Endothelial cell of umbilical vein (primary cell): ENCODE results near the gene OPCML.

Experiments
- EZH2 ChIP-seq: IDR thresholded peaks from 2 replicates; pipeline ENCODE4 v1.6.1; 2012; ENCODE audit warnings: borderline replicate concordance, low read depth, mild to moderate bottlenecking, moderate library complexity, low read length, inconsistent platforms; ENCODE audit not compliant: severe bottlenecking
- FOS ChIP-seq: IDR thresholded peaks from 2 replicates; pipeline ENCODE4 v1.6.1; 2011; ENCODE audit warnings: mild to moderate bottlenecking, low read length, moderate library complexity, borderline replicate concordance; ENCODE audit not compliant: insufficient read depth
- JUN ChIP-seq: IDR thresholded peaks from 2 replicates; pipeline ENCODE4 v1.6.1; 2011; ENCODE audit warnings: borderline replicate concordance, low read depth; ENCODE audit not compliant: insufficient read length, insufficient read depth
- MYC ChIP-seq: IDR thresholded peaks from one replicate; pipeline ENCODE4 v1.6.1; 2011; ENCODE audit warnings: mild to moderate bottlenecking, low read depth, low read length
- POLR2A ChIP-seq: IDR thresholded peaks from 2 replicates; pipeline ENCODE4 v1.6.1; 2012; ENCODE audit warnings: low read depth, mild to moderate bottlenecking, control low read depth, low read length
- POLR2AphosphoS5 ChIP-seq: IDR thresholded peaks from 2 replicates; pipeline ENCODE4 v1.6.1; 2012; ENCODE audit warnings: low read depth, mild to moderate bottlenecking, control low read depth, low read length, moderate library complexity; ENCODE audit not compliant: insufficient read depth
- TF ChIP-seq, protein P1 (sequence below), 2 donors: IDR thresholded peaks; 1 replicate in 1 of 2; 2 replicates in 1 of 2; pipeline ENCODE4 v1.5.1; 2011; ENCODE audit warnings: low read length in 2 of 2, mild to moderate bottlenecking in 2 of 2, moderate library complexity in 2 of 2, control low read depth in 1 of 2, inconsistent platforms in 1 of 2, low read depth in 1 of 2; ENCODE audit not compliant: insufficient read depth in 1 of 2; ENCODE audit errors: extremely low read depth in 1 of 2
- TF ChIP-seq, protein P2 (sequence below): IDR thresholded peaks from 2 replicates; pipeline ENCODE4 v1.6.1; 2011; ENCODE audit not compliant: insufficient read depth, insufficient read length

- TF ChIP-seq POLR2A: no peak
- no peak for TF ChIP-seq MYC
- TF ChIP-seq, protein P1, sequence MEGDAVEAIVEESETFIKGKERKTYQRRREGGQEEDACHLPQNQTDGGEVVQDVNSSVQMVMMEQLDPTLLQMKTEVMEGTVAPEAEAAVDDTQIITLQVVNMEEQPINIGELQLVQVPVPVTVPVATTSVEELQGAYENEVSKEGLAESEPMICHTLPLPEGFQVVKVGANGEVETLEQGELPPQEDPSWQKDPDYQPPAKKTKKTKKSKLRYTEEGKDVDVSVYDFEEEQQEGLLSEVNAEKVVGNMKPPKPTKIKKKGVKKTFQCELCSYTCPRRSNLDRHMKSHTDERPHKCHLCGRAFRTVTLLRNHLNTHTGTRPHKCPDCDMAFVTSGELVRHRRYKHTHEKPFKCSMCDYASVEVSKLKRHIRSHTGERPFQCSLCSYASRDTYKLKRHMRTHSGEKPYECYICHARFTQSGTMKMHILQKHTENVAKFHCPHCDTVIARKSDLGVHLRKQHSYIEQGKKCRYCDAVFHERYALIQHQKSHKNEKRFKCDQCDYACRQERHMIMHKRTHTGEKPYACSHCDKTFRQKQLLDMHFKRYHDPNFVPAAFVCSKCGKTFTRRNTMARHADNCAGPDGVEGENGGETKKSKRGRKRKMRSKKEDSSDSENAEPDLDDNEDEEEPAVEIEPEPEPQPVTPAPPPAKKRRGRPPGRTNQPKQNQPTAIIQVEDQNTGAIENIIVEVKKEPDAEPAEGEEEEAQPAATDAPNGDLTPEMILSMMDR (IDR thresholded peaks at IDR 0.05; ENCODE audit: extremely low read depth in 1 of 2, insufficient read depth in 1 of 2, low read depth in 1 of 2, low read length in 2 of 2): no peak
- no peak for TF ChIP-seq FOS
- TF ChIP-seq EZH2: no peak
- TF ChIP-seq JUN: no peak
- TF ChIP-seq POLR2AphosphoS5: no peak
- TF ChIP-seq, protein P2, sequence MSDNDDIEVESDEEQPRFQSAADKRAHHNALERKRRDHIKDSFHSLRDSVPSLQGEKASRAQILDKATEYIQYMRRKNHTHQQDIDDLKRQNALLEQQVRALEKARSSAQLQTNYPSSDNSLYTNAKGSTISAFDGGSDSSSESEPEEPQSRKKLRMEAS: no peak
Measured at GRCh38 chr11:133545199-133545803, 13.0 kb upstream of the OPCML start.
